Measurements from ENCODE around the gene MRPL27.
"Not testable (repeated sequence)": the region's sequence is repeated elsewhere in the genome, so short reads cannot be mapped to it uniquely, and the experiment has no call there.

DNA sequence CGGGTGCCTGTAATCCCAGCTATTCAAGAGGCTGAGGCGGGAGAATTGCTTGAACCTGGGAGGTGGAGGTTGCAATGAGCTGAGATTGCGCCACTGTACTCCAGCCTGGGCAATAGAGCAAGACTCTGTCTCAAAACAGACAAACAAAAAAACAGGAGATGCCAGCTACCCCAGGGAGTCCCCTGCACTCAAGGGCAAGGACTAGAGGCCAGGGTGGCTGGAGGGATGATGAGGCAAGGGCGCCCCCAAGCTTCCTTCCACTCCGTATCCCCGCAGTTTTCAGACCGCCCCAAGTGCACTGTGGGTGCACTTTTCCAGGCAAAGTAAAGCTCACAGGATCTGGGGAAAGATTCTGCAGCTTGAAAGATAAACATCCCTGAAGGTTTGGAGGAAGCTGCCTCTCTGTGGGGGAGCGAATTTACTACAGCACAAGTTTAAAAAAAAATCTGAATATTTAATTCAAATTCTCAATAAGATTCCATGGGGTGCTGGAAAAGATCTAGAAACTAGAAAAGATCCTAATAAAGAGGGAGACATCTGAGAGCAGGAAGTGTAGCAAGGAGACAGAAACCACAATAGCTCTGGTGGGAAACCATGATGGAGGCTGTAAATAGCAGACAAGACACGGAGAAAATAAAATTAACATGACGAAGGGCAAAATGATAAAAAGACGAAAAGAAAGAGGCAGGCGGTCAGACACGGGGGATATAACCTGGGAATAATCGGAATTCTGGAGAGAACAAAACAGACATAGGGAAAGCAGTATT, 39.5 kb downstream of the MRPL27 start:
- not testable (repeated sequence) for TF ChIP-seq CTCF (conservative IDR thresholded peaks at IDR 0.05 in 1 of 2, IDR thresholded peaks at IDR 0.05 in 1 of 2; ENCODE audit: extremely low read depth in 1 of 2, insufficient read depth in 1 of 2, low read depth in 1 of 2, low read length in 2 of 2); EZH2 (IDR thresholded peaks at IDR 0.05; ENCODE audit: borderline replicate concordance, low read length)

All from mammary epithelial cell (primary cell).